MM.1S (cell line): Measurements from ENCODE around the gene IFNB1.

Source experiments
- DNase-seq: peaks from one replicate; pipeline ENCODE4 v3.0.0-alpha.2; 2015
- H2AFZ ChIP-seq: fragments of 300-600 bp; sonication (generic); 2 replicates; pipeline ENCODE4 v1.6.0; 2016; ENCODE audit warnings: antibody characterized with exemption, low read length
- H3F3A ChIP-seq: fragments of 300-600 bp; sonication (generic); 2 replicates; pipeline ENCODE4 v1.6.1; 2016; ENCODE audit warnings: mild to moderate bottlenecking, antibody characterized with exemption, low read length, moderate library complexity, mixed read lengths; ENCODE audit not compliant: insufficient read depth
- H3K27ac ChIP-seq: fragments of 300-600 bp; sonication (generic); 2 replicates; pipeline ENCODE4 v1.5.1; 2016; ENCODE audit warnings: mild to moderate bottlenecking, low read length
- H3K27me3 ChIP-seq: fragments of 300-600 bp; sonication (generic); replicated peaks from 2 replicates; pipeline ENCODE4 v1.6.0; 2016; ENCODE audit warnings: low read length; ENCODE audit not compliant: insufficient read depth
- H3K36me3 ChIP-seq: fragments of 300-600 bp; sonication (generic); replicated peaks from 2 replicates; pipeline ENCODE4 v1.6.1; 2016; ENCODE audit warnings: mild to moderate bottlenecking, low read length, mixed read lengths; ENCODE audit not compliant: insufficient read depth
- H3K4me1 ChIP-seq: fragments of 300-600 bp; sonication (generic); 2 replicates; pipeline ENCODE4 v1.6.1; 2016; ENCODE audit warnings: low read length, mixed read lengths
- H3K4me2 ChIP-seq: fragments of 300-600 bp; sonication (generic); 2 replicates; pipeline ENCODE4 v1.6.0; 2016; ENCODE audit warnings: low read depth, low read length
- H3K4me3 ChIP-seq: fragments of 300-600 bp; sonication (generic); 2 replicates; pipeline ENCODE4 v1.5.1; 2016; ENCODE audit warnings: low read length, mixed read lengths
- H3K79me2 ChIP-seq: fragments of 300-600 bp; sonication (generic); 2 replicates; pipeline ENCODE4 v1.6.1; 2016; ENCODE audit warnings: mixed run types, low read length, mixed read lengths
- H3K9ac ChIP-seq: fragments of 300-600 bp; sonication (generic); 2 replicates; pipeline ENCODE4 v1.6.1; 2016; ENCODE audit warnings: low read length, mixed read lengths
- H3K9me2 ChIP-seq: fragments of 300-600 bp; sonication (generic); replicated peaks from 2 replicates; pipeline ENCODE4 v1.6.1; 2016; ENCODE audit warnings: mild to moderate bottlenecking, low read length, mixed read lengths; ENCODE audit not compliant: insufficient read depth
- H3K9me3 ChIP-seq: fragments of 300-600 bp; sonication (generic); replicated peaks from 2 replicates; pipeline ENCODE4 v1.6.1; 2016; ENCODE audit warnings: mild to moderate bottlenecking, low read length, mixed read lengths; ENCODE audit not compliant: insufficient read depth
- H4K20me1 ChIP-seq: fragments of 300-600 bp; sonication (generic); 2 replicates; pipeline ENCODE4 v1.6.1; 2016; ENCODE audit warnings: mild to moderate bottlenecking, low read length, moderate library complexity, mixed read lengths; ENCODE audit not compliant: insufficient read depth
- CTCF ChIP-seq: fragments of 300-600 bp; sonication (generic); IDR thresholded peaks from 2 replicates; pipeline ENCODE4 v1.5.1; 2016; ENCODE audit warnings: antibody characterized with exemption, low read length, mixed read lengths
- EZH2 ChIP-seq: fragments of 300-600 bp; sonication (generic); optimal IDR thresholded peaks from 2 replicates; pipeline ENCODE3; 2017; ENCODE audit warnings: low read depth, mild to moderate bottlenecking, antibody characterized with exemption, low read length, mixed read lengths
- EZH2phosphoT487 ChIP-seq: fragments of 300-600 bp; sonication (generic); IDR thresholded peaks from 2 replicates; pipeline ENCODE4 v1.6.1; 2018; ENCODE audit warnings: antibody characterized with exemption, low read length

Gene IFNB1

GRCh38 chr9:21042466-21042865, 35.3 kb downstream of the IFNB1 start:
- Histone ChIP-seq H3F3A (no peaks in the 10 kb centered on the region), H3K27me3 (no peaks in the 10 kb centered on the region), H3K27ac (no peak overlapping the region), H3K9me2 (no peaks in the 10 kb centered on the region), H3K36me3 (no peaks in the 10 kb centered on the region), H3K4me3 (no peak overlapping the region), H3K79me2 (no peaks in the 10 kb centered on the region), H2AFZ (no peak overlapping the region), H3K4me2 (no peak overlapping the region), H3K9me3 (no peaks in the 10 kb centered on the region), H3K4me1 (no peaks in the 10 kb centered on the region), H4K20me1 (no peaks in the 10 kb centered on the region), H3K9ac (no peak overlapping the region)
- no peak for DNase-seq
- no peak for TF ChIP-seq EZH2
- TF ChIP-seq CTCF: no peak

GRCh38 chr9:21039302-21039701, 38.4 kb downstream of the IFNB1 start:
- H3K4me3 ChIP-seq: no peak overlapping the region
- H3K27ac ChIP-seq: no peak overlapping the region
- no peak overlapping the region for H3K4me2 ChIP-seq
- no peak overlapping the region for H3K9ac ChIP-seq
- no peaks in the 10 kb centered on the region for H3K27me3 ChIP-seq
- H2AFZ ChIP-seq: no peak overlapping the region
- no peaks in the 10 kb centered on the region for H3K9me2 ChIP-seq
- TF ChIP-seq CTCF: no peak
- no peak for TF ChIP-seq EZH2phosphoT487
- no peak for TF ChIP-seq EZH2
- no peaks in the 10 kb centered on the region for H3K4me1 ChIP-seq
- H3F3A ChIP-seq: no peaks in the 10 kb centered on the region
- no peaks in the 10 kb centered on the region for H3K36me3 ChIP-seq
- no peaks in the 10 kb centered on the region for H3K9me3 ChIP-seq
- no peaks in the 10 kb centered on the region for H4K20me1 ChIP-seq
- no peaks in the 10 kb centered on the region for H3K79me2 ChIP-seq
- no peak for DNase-seq

DNA sequence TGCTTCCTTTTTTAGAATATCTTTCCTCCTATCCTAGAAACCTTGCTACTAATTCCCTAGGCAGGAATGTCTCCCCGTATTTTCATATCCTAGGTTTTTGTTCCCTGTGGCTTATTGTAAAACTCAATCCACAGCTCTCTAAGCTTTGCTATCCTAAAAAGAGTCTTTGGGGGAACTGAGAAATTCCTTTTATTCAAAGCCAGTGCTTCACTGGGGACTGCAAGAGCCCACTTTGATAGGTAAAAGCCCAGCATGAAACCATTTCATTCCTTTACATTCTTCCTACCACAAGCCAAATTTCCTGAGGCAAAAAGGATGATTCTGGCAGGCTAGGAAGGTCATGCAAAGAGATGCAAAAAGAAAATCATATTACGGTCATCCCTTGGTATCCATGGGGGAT, 40.5 kb downstream of the IFNB1 start:
- H3K79me2 ChIP-seq: no peaks in the 10 kb centered on the region
- H2AFZ ChIP-seq: no peak overlapping the region
- H3K4me1 ChIP-seq: no peaks in the 10 kb centered on the region
- no peak overlapping the region for H3K27ac ChIP-seq
- H3K9me3 ChIP-seq: no peaks in the 10 kb centered on the region
- H3K4me2 ChIP-seq: no peak overlapping the region
- H4K20me1 ChIP-seq: no peaks in the 10 kb centered on the region
- TF ChIP-seq EZH2phosphoT487: no peak
- TF ChIP-seq EZH2: no peak
- TF ChIP-seq CTCF: no peak
- no peak for DNase-seq
- no peaks in the 10 kb centered on the region for H3K36me3 ChIP-seq
- H3F3A ChIP-seq: no peaks in the 10 kb centered on the region
- no peaks in the 10 kb centered on the region for H3K27me3 ChIP-seq
- no peak overlapping the region for H3K9ac ChIP-seq
- H3K4me3 ChIP-seq: no peak overlapping the region
- H3K9me2 ChIP-seq: no peaks in the 10 kb centered on the region

GRCh38 chr9:21031808-21032183, 45.9 kb downstream of the IFNB1 start:
- Histone ChIP-seq H3K9me3 (no peaks in the 10 kb centered on the region), H4K20me1 (no peaks in the 10 kb centered on the region), H3K27me3 (no peaks in the 10 kb centered on the region), H3K79me2 (no peaks in the 10 kb centered on the region), H3K9me2 (no peaks in the 10 kb centered on the region), H3K36me3 (no peaks in the 10 kb centered on the region), H3K4me1 (no peaks in the 10 kb centered on the region), H3K4me2 (no peak overlapping the region), H3K9ac (no peak overlapping the region), H3F3A (no peaks in the 10 kb centered on the region), H2AFZ (no peak overlapping the region), H3K27ac (no peak overlapping the region), H3K4me3 (no peak overlapping the region)
- no peak for TF ChIP-seq EZH2
- DNase-seq: no peak
